Measurements from ENCODE around the gene MOK. TPM values are rescaled to one million over a fixed set of nuclear protein-coding genes. Genes with fewer than 3 reads are reported as not detected.
"Not testable (repeated sequence)": the region's sequence is repeated elsewhere in the genome, so short reads cannot be mapped to it uniquely, and the experiment has no call there.

Gene MOK
- total RNA-seq, 1 donor from 2014 or later = 14.2 TPM

- Histone ChIP-seq H3K36me3 (no peaks in the 10 kb centered on the region), H3K27me3 (no peaks in the 10 kb centered on the region), H3K27ac (peak overlapping the region; percentile 86), H3K4me1 (peaks cover 44% of the 10 kb centered on the region), H3K9me3 (no peaks in the 10 kb centered on the region), H3K4me3 (peak overlapping the region; percentile 41 to 52)
- TF ChIP-seq POLR2A (IDR thresholded peaks at IDR 0.05) (no peak), CTCF (IDR thresholded peaks at IDR 0.05) (no peak), POLR2AphosphoS5 (IDR thresholded peaks at IDR 0.05; ENCODE audit: insufficient read depth in 1 of 2, low read depth in 1 of 2) (no peak)
- intact Hi-C loops (cut with DNase I) = loop anchor here (2.0 to 10.0 kb wide), 2 partner anchors 172 to 352 kb away; partner anchors contain the start of gene DYNC1H1
- no peak for DNase-seq (ENCODE audit: extremely low spot score in 2 of 2)
These were observed 11.4 kb upstream of the MOK start for GRCh38 chr14:102316338-102316742.

GRCh38 chr14:102315121-102315520 is 10.2 kb upstream of the MOK start:
- Histone ChIP-seq H3K36me3 (no peaks in the 10 kb centered on the region), H3K4me1 (peaks cover 32% of the 10 kb centered on the region), H3K4me3 (no peak overlapping the region), H3K27ac (peak overlapping the region; percentile 86), H3K9me3 (no peaks in the 10 kb centered on the region), H3K27me3 (no peaks in the 10 kb centered on the region)
- DNase-seq (ENCODE audit: extremely low spot score in 2 of 2) = no peak
- TF ChIP-seq CTCF (IDR thresholded peaks at IDR 0.05) = no peak
- TF ChIP-seq POLR2A (IDR thresholded peaks at IDR 0.05) = no peak
- no peak for TF ChIP-seq POLR2AphosphoS5 (IDR thresholded peaks at IDR 0.05; ENCODE audit: insufficient read depth in 1 of 2, low read depth in 1 of 2)
- intact Hi-C loops (cut with DNase I) = loop anchor here (10.0 kb wide), 1 partner anchor 170 kb away; no protein-coding TSS in a partner anchor

DNA sequence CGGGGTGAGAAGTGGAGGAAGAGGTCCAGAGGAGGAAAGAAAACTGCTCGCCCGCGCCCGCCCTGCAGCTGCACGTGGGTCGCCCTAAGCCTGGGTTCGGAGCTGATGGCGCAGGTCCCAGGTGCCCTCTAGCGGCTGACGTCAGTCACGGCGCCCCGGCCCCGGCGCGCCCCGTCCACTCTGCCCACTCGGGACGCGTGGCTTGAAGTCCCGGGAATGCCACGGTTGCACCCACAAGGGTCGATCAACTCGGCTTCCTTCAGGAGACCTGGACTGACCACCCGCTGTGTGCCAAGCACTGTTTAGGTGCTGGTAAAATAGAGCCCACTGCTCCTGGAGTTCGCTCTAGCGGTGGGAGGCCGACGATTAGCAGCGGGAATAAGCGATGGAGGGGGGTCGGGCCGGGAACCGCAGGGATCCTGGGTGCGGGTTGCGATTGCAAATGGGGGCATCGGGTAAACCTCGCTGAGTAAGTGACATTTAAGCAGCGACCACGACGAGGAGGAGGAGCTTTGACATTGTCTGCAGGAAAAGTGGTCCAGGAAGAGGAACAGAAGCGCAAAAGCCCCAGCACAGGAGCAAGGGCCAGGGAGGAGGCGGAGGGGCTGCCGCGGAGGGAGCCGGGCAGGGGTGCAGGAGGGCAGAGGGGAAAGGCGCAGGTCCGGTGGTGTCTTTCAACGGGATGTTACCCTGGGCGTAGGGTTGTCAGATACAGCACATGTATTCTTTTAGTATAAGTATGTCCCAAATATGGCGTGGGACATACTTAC is 9.5 kb upstream of the MOK start:
- intact Hi-C loops (cut with DNase I) = loop anchor here (5.0 to 10.0 kb wide), 2 partner anchors 82 to 170 kb away; no protein-coding TSS in a partner anchor
- no peak for DNase-seq (ENCODE audit: extremely low spot score in 2 of 2)
- Histone ChIP-seq H3K4me3 (peak overlapping the region; percentile 40 to 45), H3K36me3 (no peaks in the 10 kb centered on the region), H3K27me3 (no peaks in the 10 kb centered on the region), H3K27ac (peak overlapping the region; percentile 46), H3K9me3 (no peaks in the 10 kb centered on the region), H3K4me1 (peaks cover 31% of the 10 kb centered on the region)
- TF ChIP-seq POLR2A (IDR thresholded peaks at IDR 0.05) (no peak), POLR2AphosphoS5 (IDR thresholded peaks at IDR 0.05; ENCODE audit: insufficient read depth in 1 of 2, low read depth in 1 of 2) (peak; percentile 70 to 80), CTCF (IDR thresholded peaks at IDR 0.05) (peak; percentile 83 to 92 (median 89))

GRCh38 chr14:102303664-102304063 is 1.3 kb downstream of the MOK start:
- Histone ChIP-seq H3K27me3 (no peaks in the 10 kb centered on the region), H3K9me3 (no peaks in the 10 kb centered on the region), H3K27ac (no peak overlapping the region), H3K4me1 (peaks cover 12% of the 10 kb centered on the region), H3K36me3 (no peaks in the 10 kb centered on the region), H3K4me3 (no peak overlapping the region)
- TF ChIP-seq POLR2A (IDR thresholded peaks at IDR 0.05) (no peak), CTCF (IDR thresholded peaks at IDR 0.05) (no peak), POLR2AphosphoS5 (IDR thresholded peaks at IDR 0.05; ENCODE audit: insufficient read depth in 1 of 2, low read depth in 1 of 2) (no peak)
- DNase-seq (ENCODE audit: extremely low spot score in 2 of 2) = no peak
- intact Hi-C loops (cut with DNase I) = no loop called here

GRCh38 chr14:102298303-102299070 is 6.5 kb downstream of the MOK start:
- H3K27ac ChIP-seq; H3K9me3 ChIP-seq; intact Hi-C loops (cut with DNase I); DNase-seq (ENCODE audit: extremely low spot score in 2 of 2); H3K27me3 ChIP-seq; H3K36me3 ChIP-seq; H3K4me3 ChIP-seq; H3K4me1 ChIP-seq: not testable (repeated sequence)

All from vagina (tissue), 2 donors.